ENCODE data around the gene ZNF428.
A peak's percentile ranks its signal among the peaks of the same experiment; 100 is the strongest.

- no peak for TF ChIP-seq RAD21 (IDR thresholded peaks at IDR 0.05; ENCODE audit: low read length)
- no peak for TF ChIP-seq MEF2A (IDR thresholded peaks at IDR 0.05; ENCODE audit: borderline replicate concordance, low read depth)
- no peak for TF ChIP-seq CTCF (IDR thresholded peaks at IDR 0.05)
- no peak for TF ChIP-seq TAF1 (IDR thresholded peaks at IDR 0.05; ENCODE audit: borderline replicate concordance, low read depth, low read length)
- TF ChIP-seq TCF12 (IDR thresholded peaks at IDR 0.05) = no peak
- TF ChIP-seq MXI1 (IDR thresholded peaks at IDR 0.05; ENCODE audit: low read depth, low read length) = no peak
- no peak for TF ChIP-seq GABPA (IDR thresholded peaks at IDR 0.05; ENCODE audit: low read depth)
- no peak for TF ChIP-seq CHD2 (IDR thresholded peaks at IDR 0.05; ENCODE audit: low read length, partially characterized antibody)
- TF ChIP-seq USF1 (IDR thresholded peaks at IDR 0.05; ENCODE audit: borderline replicate concordance, low read depth) = peak; percentile 59; the same call in 1 of the 2 replicates
These were observed 9.4 kb upstream of the ZNF428 start for GRCh38 chr19:43628646-43629326.
